ENCODE data around the gene RAB31.
"Not testable (repeated sequence)": the region's sequence is repeated elsewhere in the genome, so short reads cannot be mapped to it uniquely, and the experiment has no call there.

Gene RAB31

GRCh38 chr18:9766740-9767139 is 58.6 kb downstream of the RAB31 start (continued):
- TF ChIP-seq ZNF654 (tag by site-specific recombination; IDR thresholded peaks at IDR 0.05; ENCODE audit: low read depth) (no peak), ZNF10 (tag by site-specific recombination; IDR thresholded peaks at IDR 0.05) (no peak), SETDB1 (IDR thresholded peaks at IDR 0.05; ENCODE audit: insufficient read length, low read length) (no peak), ZNF518A (tag by site-specific recombination; conservative IDR thresholded peaks at IDR 0.05; ENCODE audit: low read depth) (no peak), ZNF362 (tag by site-specific recombination; IDR thresholded peaks at IDR 0.05) (no peak), ZBTB48 (tag by site-specific recombination; IDR thresholded peaks at IDR 0.05) (no peak), ZNF837 (tag by site-specific recombination; IDR thresholded peaks at IDR 0.05) (no peak), ZNF354C (tag by site-specific recombination; IDR thresholded peaks at IDR 0.05; ENCODE audit: borderline replicate concordance, low read depth) (no peak), TCF7L2 (IDR thresholded peaks at IDR 0.05; ENCODE audit: borderline replicate concordance, low read depth, low read length) (no peak), HOXD13 (CRISPR knock-in tag; IDR thresholded peaks at IDR 0.05; ENCODE audit: borderline replicate concordance) (no peak), GFI1B (tag by site-specific recombination; IDR thresholded peaks at IDR 0.05) (no peak)

GRCh38 chr18:9768071-9768691 is 60.1 kb downstream of the RAB31 start:
- CTCF ChIA-PET: interaction anchor here (0.6 kb wide), 1 partner anchor 28 kb away, joined by 3 read pairs; no protein-coding TSS in a partner anchor
- H3K4me1 ChIP-seq (ENCODE audit: control insufficient read depth, insufficient read depth, low read length); H3K4me3 ChIP-seq (ENCODE audit: low read depth, low read length); POLR2A ChIA-PET; H3K9me3 ChIP-seq (ENCODE audit: control insufficient read depth, insufficient read depth, low read depth, low read length); H3K27ac ChIP-seq (ENCODE audit: extremely low read depth, low read depth, low read length); H3K36me3 ChIP-seq (ENCODE audit: control insufficient read depth in 2 of 2, insufficient read depth in 1 of 2, low read length in 2 of 2): not testable (repeated sequence)

GRCh38 chr18:9770111-9770510 is 62.0 kb downstream of the RAB31 start:
- H3K4me1 ChIP-seq (ENCODE audit: control insufficient read depth, insufficient read depth, low read length); H3K9me3 ChIP-seq (ENCODE audit: control insufficient read depth, insufficient read depth, low read depth, low read length); H3K36me3 ChIP-seq (ENCODE audit: control insufficient read depth in 2 of 2, insufficient read depth in 1 of 2, low read length in 2 of 2); H3K27ac ChIP-seq (ENCODE audit: extremely low read depth, low read depth, low read length); H3K4me3 ChIP-seq (ENCODE audit: low read depth, low read length): not testable (repeated sequence)
- CTCF ChIA-PET: interaction anchor here (0.6 to 2.0 kb wide), 8 partner anchors 9 to 202 kb away, joined by 3 to 11 read pairs (median 5); no protein-coding TSS in a partner anchor
- POLR2A ChIA-PET: interaction anchor here (0.6 kb wide), 1 partner anchor 143 kb away, joined by 3 read pairs; the partner anchor contains the start of gene VAPA

GRCh38 chr18:9771261-9771976 is 63.3 kb downstream of the RAB31 start:
- Histone ChIP-seq H3K4me3 (ENCODE audit: low read depth, low read length) (no peak overlapping the region), H3K9me3 (ENCODE audit: control insufficient read depth, insufficient read depth, low read depth, low read length) (no peaks in the 10 kb centered on the region), H3K36me3 (ENCODE audit: control insufficient read depth in 2 of 2, insufficient read depth in 1 of 2, low read length in 2 of 2) (peaks cover 0 to 4% of the 10 kb centered on the region in 2 experiments; a peak in 1 of 3 replicates), H3K27ac (ENCODE audit: extremely low read depth, low read depth, low read length) (no peak overlapping the region), H3K4me1 (ENCODE audit: control insufficient read depth, insufficient read depth, low read length) (no peaks in the 10 kb centered on the region)
- ChIA-PET POLR2A (no interaction called here), CTCF (interaction anchor here (0.6 to 2.0 kb wide), 20 partner anchors 8 to 438 kb away, joined by 3 to 11 read pairs (median 3); no protein-coding TSS in a partner anchor)
- TF ChIP-seq ZXDB (tag by site-specific recombination; IDR thresholded peaks at IDR 0.05): peak; percentile 52
- no peak for TF ChIP-seq HOXD13 (CRISPR knock-in tag; IDR thresholded peaks at IDR 0.05; ENCODE audit: borderline replicate concordance)
- TF ChIP-seq ZSCAN18 (tag by site-specific recombination; IDR thresholded peaks at IDR 0.05): no peak
- no peak for TF ChIP-seq ZNF707 (tag by site-specific recombination; IDR thresholded peaks at IDR 0.05)
- no peak for TF ChIP-seq ZNF664 (tag by site-specific recombination; IDR thresholded peaks at IDR 0.05)
- TF ChIP-seq PRDM1 (tag by site-specific recombination; IDR thresholded peaks at IDR 0.05): 0 out of 2 replicates have a peak, but pooled peaks have one; percentile 32
- TF ChIP-seq ZNF76 (tag by site-specific recombination; IDR thresholded peaks at IDR 0.05; ENCODE audit: borderline replicate concordance, low read depth): no peak
- TF ChIP-seq ZSCAN4 (tag by site-specific recombination; IDR thresholded peaks at IDR 0.05): no peak
